ENCODE data around the gene ANKRD44.

The ANKRD44 gene

DNA sequence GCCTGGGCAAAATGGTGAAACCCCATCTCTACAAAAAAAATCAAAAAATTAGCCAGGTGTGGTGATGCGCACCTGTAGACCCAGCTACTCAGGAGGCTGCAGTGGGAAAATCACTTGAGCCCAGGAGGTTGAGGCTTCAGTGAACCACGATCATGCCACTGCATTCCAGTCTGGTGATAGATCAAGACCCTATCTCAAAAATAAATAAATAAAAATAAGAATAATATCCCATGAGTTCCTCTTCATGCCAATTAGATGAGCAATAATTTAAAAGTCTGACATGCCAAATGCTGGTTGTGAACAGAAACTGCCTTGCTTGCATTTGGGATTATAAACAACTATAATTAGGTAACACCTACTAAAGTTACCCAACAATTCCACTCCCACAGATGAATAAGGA, 22.1 kb upstream of the ANKRD44 start:
- no peak for ATAC-seq
- peaks cover 26% of the 10 kb centered on the region for H3K4me1 Mint-ChIP-seq
- H3K4me3 Mint-ChIP-seq = no peak overlapping the region
- DNase-seq = no peak
- peaks cover 8% of the 10 kb centered on the region for H3K36me3 Mint-ChIP-seq (ENCODE audit: low read depth)
- no peaks in the 10 kb centered on the region for H3K27me3 Mint-ChIP-seq
- no peak overlapping the region for H3K27ac Mint-ChIP-seq
- H3K9me3 Mint-ChIP-seq = peaks cover 9% of the 10 kb centered on the region

DNA sequence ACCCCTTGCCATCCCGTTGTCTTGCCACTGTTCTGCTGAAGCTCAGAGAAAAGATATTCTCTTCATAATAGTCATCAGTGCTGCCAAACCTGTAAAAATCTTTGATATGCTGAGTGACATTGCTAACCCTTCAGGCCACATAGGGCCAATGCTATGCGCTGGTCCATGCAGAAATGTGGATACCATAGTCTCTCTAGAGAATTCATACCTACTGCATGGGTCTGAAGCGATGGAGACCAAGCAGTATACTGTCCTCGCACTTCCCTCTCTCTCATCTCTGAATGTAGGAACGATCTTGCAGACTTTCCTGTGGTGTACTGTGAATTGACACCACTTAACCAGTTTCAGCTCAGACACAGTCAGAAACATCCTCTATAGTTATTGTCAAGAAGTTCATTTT, 17.9 kb upstream of the ANKRD44 start:
- peaks cover 9% of the 10 kb centered on the region for H3K9me3 Mint-ChIP-seq
- H3K36me3 Mint-ChIP-seq (ENCODE audit: low read depth) = peaks cover 10% of the 10 kb centered on the region
- DNase-seq (no peak), ATAC-seq (peak; percentile 45)
- H3K4me3 Mint-ChIP-seq = peak overlapping the region; percentile 58
- H3K4me1 Mint-ChIP-seq = peaks cover 59% of the 10 kb centered on the region
- peak overlapping the region; percentile 98 for H3K27ac Mint-ChIP-seq
- no peaks in the 10 kb centered on the region for H3K27me3 Mint-ChIP-seq

DNA sequence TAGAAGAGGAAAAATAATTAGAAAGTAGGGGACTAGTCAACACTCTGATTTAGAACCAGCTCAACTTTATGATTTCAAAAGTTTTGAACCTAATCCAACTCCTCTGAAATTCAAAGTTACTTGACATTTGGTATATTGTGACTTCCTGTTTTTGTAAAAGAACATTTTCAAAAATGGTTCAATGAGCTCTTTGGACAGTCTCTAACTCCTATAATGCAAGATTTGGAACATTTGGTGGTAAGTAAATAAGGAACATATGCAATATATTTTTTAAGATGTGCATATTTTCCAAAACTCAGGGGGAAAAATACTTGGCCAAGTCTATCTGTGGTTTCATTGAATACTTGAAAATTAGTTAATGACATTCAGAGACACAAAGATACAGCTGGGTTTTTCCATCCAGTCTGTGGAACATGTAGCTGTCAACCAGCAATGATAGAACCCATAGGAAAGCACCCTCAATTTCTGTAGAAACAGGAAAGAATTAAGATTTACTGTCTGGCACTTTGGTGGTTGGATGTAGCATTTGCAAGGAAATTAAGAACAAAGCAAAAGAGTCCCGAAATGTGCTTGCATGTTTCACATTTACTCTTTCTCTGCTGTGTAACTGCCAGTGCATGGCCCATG, 17.0 kb upstream of the ANKRD44 start:
- DNase-seq = no peak

DNA sequence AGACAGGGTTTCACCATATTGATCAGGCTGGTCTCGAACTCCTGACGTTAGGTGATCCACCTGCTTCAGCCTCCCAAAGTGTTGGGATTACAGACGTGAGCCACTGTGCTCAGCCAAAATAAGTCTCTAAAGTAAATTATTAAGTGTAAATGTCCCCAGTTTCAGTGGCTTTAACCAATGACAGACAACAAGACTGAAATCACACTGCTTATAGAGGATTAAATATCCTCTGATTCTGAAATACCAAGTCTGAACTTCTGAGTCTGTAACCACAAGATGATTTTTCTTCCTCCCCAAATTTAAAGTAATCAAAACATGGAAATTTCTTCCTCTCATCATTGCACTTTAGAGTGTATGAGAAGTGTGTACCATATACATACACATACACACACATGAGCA, 16.5 kb upstream of the ANKRD44 start:
- DNase-seq = no peak
- Mint-ChIP-seq H3K9me3 (peaks cover 9% of the 10 kb centered on the region), H3K36me3 (ENCODE audit: low read depth) (peaks cover 10% of the 10 kb centered on the region), H3K27me3 (no peaks in the 10 kb centered on the region), H3K4me1 (peaks cover 71% of the 10 kb centered on the region), H3K4me3 (peak overlapping the region; percentile 58), H3K27ac (peak overlapping the region; percentile 98)
- peak; percentile 13 for ATAC-seq

More for the DNA sequence above, 17.0 kb upstream of the ANKRD44 start:
- peak; percentile 73 for ATAC-seq
- peak overlapping the region; percentile 58 for H3K4me3 Mint-ChIP-seq
- H3K36me3 Mint-ChIP-seq (ENCODE audit: low read depth) = peaks cover 10% of the 10 kb centered on the region
- peaks cover 67% of the 10 kb centered on the region for H3K4me1 Mint-ChIP-seq
- H3K9me3 Mint-ChIP-seq = peaks cover 9% of the 10 kb centered on the region
- H3K27ac Mint-ChIP-seq = peak overlapping the region; percentile 98
- no peaks in the 10 kb centered on the region for H3K27me3 Mint-ChIP-seq

DNA sequence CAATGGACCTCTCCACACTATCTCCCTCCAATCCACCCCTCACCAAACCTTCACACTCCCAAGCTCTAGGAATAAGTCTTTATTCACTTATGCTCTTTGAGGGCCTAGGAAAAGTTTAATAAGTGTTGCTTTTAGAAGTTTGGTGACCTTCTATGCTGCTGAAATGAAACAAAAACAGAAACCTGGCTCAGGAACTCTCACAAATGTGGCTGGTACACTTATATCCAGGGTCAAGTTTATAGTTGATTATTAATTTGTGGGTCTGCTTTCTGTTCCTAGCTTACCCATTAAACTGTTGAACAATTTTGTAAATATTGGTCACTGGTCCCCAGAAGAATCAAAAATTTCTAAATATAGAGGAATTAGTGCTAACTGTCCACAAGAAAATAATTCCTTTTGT, 14.2 kb upstream of the ANKRD44 start:
- H3K9me3 Mint-ChIP-seq = no peaks in the 10 kb centered on the region
- H3K4me3 Mint-ChIP-seq = peak overlapping the region; percentile 59
- peaks cover 89% of the 10 kb centered on the region for H3K4me1 Mint-ChIP-seq
- DNase-seq (no peak), ATAC-seq (peak; percentile 38)
- H3K36me3 Mint-ChIP-seq (ENCODE audit: low read depth) = peaks cover 2% of the 10 kb centered on the region
- peak overlapping the region; percentile 92 for H3K27ac Mint-ChIP-seq
- no peaks in the 10 kb centered on the region for H3K27me3 Mint-ChIP-seq

DNA sequence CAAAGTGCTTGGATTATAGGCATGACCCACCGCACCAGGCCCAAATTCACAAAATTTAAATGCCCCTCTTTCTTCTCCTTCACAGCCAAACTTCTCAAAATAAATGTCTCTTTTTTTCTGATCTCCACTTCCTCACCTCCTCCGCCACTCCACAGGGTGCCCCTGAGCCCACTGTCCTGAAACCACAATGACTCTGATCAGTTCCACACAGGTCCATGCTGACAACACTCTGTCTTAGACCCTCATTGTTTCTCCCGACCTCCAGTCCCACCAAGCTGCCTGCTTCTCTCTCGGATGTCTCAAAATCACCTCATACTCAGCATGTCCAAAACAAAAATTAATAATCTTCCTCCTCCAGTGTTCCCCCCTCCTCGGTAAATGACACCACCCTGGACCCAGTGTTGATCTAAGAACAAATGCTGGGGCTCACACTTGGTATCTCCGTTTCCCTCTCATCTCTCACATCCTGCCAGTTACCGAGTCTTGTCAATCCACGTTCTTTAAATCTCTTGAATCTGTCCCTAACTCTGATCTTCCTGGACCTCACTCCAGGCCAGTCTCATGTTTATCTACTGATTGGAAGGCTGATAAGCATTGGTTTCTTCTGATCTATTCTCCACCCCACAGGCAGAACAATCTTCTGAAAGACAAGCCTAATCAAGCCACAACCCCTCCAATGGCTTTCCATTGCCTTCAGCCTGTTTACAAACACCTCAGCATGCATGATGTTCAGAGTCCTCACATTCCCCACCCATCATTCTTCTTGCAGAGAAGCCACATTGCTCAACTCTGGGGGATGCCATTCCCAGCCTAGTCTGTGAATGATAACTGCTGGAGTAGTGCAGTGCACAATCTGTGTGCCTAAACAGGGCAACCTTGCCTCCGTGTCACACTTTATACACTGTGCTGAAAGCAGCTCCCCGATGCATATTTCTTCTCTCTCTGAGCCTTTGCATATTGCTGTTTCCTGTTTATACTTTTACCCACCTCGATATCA, 12.4 kb upstream of the ANKRD44 start:
- H3K9me3 Mint-ChIP-seq = no peaks in the 10 kb centered on the region
- peaks cover 75% of the 10 kb centered on the region for H3K4me1 Mint-ChIP-seq
- peaks cover 2% of the 10 kb centered on the region for H3K36me3 Mint-ChIP-seq (ENCODE audit: low read depth)
- ATAC-seq (no peak), DNase-seq (no peak)
- H3K27ac Mint-ChIP-seq = peak overlapping the region; percentile 96
- H3K27me3 Mint-ChIP-seq = no peaks in the 10 kb centered on the region
- H3K4me3 Mint-ChIP-seq = peak overlapping the region; percentile 74

DNA sequence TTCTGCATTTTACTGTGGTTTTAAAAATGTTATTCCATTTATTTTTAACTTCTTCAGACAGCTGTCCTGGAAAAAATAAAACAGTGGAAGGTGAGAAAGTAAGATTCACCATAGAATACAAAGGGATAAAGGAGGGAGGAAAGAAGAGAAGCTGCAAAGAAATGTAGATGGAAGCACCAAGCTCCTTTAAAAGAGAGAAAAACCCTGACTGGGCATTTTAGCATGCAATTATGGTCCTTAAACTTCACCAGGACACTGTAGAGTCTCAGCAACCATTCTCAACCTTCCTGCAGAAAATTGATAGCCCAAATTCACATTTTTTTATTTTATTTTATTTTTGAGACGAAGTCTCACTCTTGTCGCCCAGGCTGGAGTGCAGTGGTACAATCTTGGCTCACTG, 11.6 kb upstream of the ANKRD44 start:
- no peaks in the 10 kb centered on the region for H3K27me3 Mint-ChIP-seq
- H3K4me1 Mint-ChIP-seq = peaks cover 67% of the 10 kb centered on the region
- no peak overlapping the region for H3K4me3 Mint-ChIP-seq

DNA sequence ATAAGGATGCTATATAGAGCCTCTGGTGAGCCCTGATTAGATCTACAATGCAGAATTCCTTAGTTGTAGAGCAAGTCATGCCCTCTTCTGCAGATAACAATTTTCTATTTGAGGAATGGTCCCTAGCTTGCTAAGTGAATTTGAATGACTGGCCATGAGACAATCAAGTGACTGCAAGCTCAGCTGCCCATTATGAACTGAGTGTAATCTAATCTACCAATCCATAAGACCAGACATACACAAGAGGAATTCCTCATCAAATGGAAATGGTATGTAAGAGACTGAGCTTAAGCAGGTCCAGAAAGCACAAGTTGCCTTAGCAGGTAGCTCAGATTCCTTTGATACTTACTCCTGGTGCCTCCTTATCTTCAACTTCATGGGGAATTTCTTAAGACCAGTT, 4.8 kb upstream of the ANKRD44 start:
- Mint-ChIP-seq H3K36me3 (ENCODE audit: low read depth) (no peaks in the 10 kb centered on the region), H3K4me3 (no peak overlapping the region), H3K27me3 (no peaks in the 10 kb centered on the region), H3K9me3 (no peaks in the 10 kb centered on the region), H3K4me1 (peaks cover 50% of the 10 kb centered on the region), H3K27ac (no peak overlapping the region)
- ATAC-seq (no peak), DNase-seq (no peak)

More for the DNA sequence above, 11.6 kb upstream of the ANKRD44 start:
- Mint-ChIP-seq H3K27ac (peak overlapping the region; percentile 76), H3K36me3 (ENCODE audit: low read depth) (peaks cover 2% of the 10 kb centered on the region), H3K9me3 (no peaks in the 10 kb centered on the region)
- DNase-seq = no peak
- no peak for ATAC-seq

DNA sequence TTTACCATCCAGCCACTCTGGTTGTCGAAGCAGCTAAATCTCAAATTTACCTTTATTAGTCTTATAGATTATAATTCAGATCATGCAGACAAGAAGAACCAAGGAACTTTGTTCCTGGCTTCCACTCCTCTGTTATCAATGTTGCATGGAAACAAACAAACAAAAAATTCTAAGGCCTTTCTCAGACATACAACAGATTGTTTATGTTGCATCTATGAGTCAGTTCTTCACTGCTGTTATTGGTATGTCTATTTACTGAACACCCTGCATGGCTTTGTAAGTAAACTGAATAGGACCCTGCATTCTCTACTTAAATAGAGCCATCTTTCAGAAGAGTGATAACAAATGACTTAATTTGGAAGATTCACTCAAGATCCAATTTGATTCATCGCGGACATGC, 1.6 kb upstream of the ANKRD44 start:
- Mint-ChIP-seq H3K4me3 (peak overlapping the region; percentile 85), H3K27me3 (no peaks in the 10 kb centered on the region), H3K9me3 (no peaks in the 10 kb centered on the region), H3K4me1 (peaks cover 62% of the 10 kb centered on the region), H3K27ac (peak overlapping the region; percentile 90), H3K36me3 (ENCODE audit: low read depth) (peaks cover 11% of the 10 kb centered on the region)
- ATAC-seq = no peak
- DNase-seq = no peak

DNA sequence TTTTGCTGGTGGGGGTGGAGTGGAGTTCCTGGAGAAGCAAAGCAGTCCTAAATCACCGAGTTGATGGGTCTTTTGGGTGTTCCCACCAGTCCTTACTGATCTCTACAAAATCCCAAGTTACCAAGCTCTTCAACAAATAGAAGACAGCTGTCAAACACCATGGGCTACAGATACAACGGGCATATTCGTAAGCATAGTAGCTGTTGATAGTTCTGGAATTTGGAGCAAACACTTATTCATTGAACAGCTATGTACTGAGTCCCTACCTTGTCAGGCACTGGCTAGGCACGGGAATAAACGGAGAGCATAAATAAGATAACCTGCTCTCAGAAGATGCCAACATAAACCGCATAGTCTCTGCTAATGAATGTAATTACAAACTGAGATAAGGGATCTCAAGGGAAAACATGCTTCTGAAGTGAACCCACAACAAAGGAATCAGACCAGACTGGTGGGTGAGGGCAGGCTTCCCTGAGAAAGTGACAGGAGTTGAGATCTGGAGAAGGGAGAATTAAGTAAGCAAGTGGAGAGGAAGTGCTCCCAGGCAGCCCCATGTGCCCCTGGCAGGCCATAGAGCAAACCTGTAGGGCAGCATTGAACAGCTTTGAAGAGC, 947 bp upstream of the ANKRD44 start:
- Mint-ChIP-seq H3K4me3 (peak overlapping the region; percentile 85), H3K27me3 (no peaks in the 10 kb centered on the region), H3K36me3 (ENCODE audit: low read depth) (peaks cover 11% of the 10 kb centered on the region), H3K27ac (peak overlapping the region; percentile 90), H3K9me3 (no peaks in the 10 kb centered on the region), H3K4me1 (peaks cover 67% of the 10 kb centered on the region)
- ATAC-seq (no peak), DNase-seq (no peak)

DNA sequence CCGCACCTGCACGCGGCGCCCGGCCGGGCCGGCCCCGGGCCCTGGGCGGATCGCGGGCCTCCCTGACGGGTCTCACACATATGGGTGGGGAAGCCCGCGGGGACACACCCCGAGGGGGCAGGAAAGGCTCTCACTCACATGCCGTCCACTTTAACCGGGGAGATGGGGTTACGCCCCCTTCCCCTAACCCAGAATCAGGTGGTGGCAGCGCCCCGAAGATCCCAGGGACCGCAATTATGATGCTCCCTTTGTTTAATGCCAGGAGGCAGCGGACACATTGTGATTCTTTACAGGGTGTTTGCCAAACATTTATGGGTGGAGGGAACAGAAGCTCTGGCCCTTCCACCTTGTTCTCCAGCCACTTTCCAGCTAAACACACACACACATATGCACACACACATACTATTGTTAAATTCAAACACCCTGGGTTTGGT, 424 bp upstream of the ANKRD44 start:
- no peak for ATAC-seq
- DNase-seq = no peak

DNA sequence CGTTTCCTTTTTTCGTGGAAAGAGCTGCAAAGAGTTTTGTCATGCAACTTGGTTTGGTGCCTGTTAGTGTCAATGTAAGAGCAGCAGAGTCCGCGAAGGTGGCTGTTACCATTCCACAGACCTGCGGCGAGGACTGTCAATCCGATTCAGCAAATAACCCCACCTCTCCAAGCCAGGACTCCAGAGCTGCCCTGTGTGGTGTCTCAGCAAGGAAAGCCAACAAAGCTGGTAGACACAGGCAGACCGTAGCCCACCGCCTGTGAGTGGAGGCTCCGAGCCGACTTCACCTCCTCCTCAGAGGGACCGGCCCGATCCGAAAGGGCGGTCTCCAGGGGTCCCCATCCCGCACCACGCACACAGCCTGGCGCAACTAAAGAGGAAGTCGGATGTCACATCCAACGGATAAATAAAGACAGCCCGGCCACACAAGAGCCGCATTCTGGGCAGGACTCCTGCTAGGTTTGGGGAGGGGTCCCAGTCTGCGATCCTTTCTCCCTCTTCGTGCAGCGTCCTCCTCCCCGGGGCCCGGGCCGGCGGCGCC, 819 bp downstream of the ANKRD44 start:
- Mint-ChIP-seq H3K27ac (peak overlapping the region; percentile 97), H3K4me3 (peak overlapping the region; percentile 89), H3K27me3 (no peaks in the 10 kb centered on the region), H3K9me3 (no peaks in the 10 kb centered on the region), H3K4me1 (peaks cover 74% of the 10 kb centered on the region), H3K36me3 (ENCODE audit: low read depth) (peaks cover 20% of the 10 kb centered on the region)
- no peak for DNase-seq
- no peak for ATAC-seq

More for the DNA sequence above, 424 bp upstream of the ANKRD44 start:
- Mint-ChIP-seq H3K27ac (peak overlapping the region; percentile 90), H3K9me3 (no peaks in the 10 kb centered on the region), H3K4me3 (peak overlapping the region; percentile 85), H3K36me3 (ENCODE audit: low read depth) (peaks cover 11% of the 10 kb centered on the region), H3K4me1 (peaks cover 71% of the 10 kb centered on the region), H3K27me3 (no peaks in the 10 kb centered on the region)

DNA sequence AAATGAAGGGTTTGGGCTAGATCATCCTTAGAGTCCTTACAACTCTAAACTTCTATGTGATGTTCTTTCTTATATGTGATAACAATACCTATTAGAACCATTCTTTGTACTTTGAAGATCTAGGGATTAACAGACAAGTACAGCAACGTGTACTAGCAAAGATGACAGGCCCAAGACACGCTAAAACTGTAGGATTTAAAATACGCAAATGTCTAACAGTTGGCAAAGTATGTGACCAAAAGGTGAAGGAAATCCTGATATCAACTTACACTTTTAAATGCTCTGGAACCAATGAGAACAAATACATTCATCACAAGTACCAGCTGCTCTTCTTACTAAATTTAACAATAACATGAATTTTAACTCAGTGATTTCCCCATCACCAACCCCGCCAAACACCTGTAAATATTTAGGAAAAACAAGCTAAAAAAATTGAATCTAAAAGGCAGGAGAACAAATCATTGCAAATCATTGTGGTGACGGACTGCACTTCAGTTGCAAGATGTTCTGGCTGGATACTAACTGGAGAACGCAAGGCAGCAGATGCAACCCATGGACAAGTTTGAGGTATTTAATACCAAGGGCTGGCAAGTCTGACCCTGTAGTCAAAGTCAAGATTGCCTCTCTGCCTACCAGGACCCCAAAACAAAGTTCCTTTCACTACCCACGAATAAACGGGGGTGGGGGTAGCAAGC, 1.4 kb downstream of the ANKRD44 start:
- H3K4me1 Mint-ChIP-seq = peaks cover 75% of the 10 kb centered on the region
- H3K27ac Mint-ChIP-seq = peak overlapping the region; percentile 97
- H3K27me3 Mint-ChIP-seq = no peaks in the 10 kb centered on the region
- peak overlapping the region; percentile 89 for H3K4me3 Mint-ChIP-seq
- DNase-seq (no peak), ATAC-seq (no peak)
- H3K36me3 Mint-ChIP-seq (ENCODE audit: low read depth) = peaks cover 22% of the 10 kb centered on the region
- H3K9me3 Mint-ChIP-seq = no peaks in the 10 kb centered on the region

DNA sequence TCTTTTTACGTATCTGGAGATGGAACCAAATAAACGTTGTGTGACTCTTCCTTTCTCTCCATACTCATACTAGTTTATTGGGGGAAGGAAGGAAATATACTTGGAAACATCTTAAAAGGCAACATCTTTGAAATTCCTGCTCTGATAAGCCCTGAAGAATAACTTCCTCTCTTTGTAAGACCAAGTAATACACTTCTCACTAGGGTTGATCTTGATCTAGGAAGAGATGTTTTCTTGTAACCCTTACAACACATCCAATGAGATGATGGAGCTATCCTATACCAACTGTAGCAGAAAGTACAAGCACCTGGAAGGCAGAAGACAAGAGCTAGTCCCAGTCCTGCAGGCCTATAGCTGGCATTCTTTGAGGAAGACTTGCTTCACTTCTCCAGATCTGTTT, 2.0 kb downstream of the ANKRD44 start:
- peaks cover 22% of the 10 kb centered on the region for H3K36me3 Mint-ChIP-seq (ENCODE audit: low read depth)
- peak overlapping the region; percentile 97 for H3K27ac Mint-ChIP-seq
- peaks cover 79% of the 10 kb centered on the region for H3K4me1 Mint-ChIP-seq
- DNase-seq (no peak), ATAC-seq (no peak)
- H3K9me3 Mint-ChIP-seq = no peaks in the 10 kb centered on the region
- H3K27me3 Mint-ChIP-seq = no peaks in the 10 kb centered on the region
- peak overlapping the region; percentile 89 for H3K4me3 Mint-ChIP-seq

Data from activated naive CD8-positive, alpha-beta T cell treated with anti-CD3 and anti-CD28 coated beads, Interleukin-2, amount 50 U/mL, for 24 hours (primary cell).